Measurements from ENCODE around the gene GRIN2D.

DNA sequence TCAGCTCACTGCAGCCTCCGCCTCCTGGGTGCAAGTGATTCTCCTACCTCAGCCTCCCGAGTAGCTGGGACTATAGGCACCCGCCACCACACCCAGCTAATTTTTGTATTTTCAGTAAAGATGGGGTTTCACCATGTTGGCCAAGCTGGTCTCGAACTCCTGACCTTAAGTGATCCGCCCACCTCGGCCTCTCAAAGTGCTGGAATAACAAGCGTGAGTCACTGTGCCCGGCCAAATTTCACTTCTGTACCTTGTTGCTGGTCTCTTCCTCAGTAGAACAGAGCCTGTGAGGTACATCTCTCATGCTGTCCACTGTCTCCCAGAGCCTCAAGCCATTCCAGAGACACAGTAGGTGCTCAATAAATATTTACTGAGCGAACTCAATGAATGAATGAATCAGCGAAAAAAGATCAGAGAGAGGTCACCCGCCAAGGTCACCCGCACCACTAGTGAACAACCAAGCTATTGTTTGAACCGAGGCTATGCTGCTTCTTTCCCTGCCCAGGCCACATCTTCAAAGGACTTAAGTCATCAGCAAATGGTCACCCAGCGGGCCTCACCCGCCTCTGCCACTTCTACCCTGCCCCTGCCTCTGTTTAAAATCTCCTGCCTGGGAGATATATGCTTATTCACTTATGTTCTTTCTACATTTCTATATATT lies 39.0 kb upstream of the GRIN2D start:
- TF ChIP-seq, protein P1, sequence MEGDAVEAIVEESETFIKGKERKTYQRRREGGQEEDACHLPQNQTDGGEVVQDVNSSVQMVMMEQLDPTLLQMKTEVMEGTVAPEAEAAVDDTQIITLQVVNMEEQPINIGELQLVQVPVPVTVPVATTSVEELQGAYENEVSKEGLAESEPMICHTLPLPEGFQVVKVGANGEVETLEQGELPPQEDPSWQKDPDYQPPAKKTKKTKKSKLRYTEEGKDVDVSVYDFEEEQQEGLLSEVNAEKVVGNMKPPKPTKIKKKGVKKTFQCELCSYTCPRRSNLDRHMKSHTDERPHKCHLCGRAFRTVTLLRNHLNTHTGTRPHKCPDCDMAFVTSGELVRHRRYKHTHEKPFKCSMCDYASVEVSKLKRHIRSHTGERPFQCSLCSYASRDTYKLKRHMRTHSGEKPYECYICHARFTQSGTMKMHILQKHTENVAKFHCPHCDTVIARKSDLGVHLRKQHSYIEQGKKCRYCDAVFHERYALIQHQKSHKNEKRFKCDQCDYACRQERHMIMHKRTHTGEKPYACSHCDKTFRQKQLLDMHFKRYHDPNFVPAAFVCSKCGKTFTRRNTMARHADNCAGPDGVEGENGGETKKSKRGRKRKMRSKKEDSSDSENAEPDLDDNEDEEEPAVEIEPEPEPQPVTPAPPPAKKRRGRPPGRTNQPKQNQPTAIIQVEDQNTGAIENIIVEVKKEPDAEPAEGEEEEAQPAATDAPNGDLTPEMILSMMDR (IDR thresholded peaks at IDR 0.05): no peak
- TF ChIP-seq POLR2A (IDR thresholded peaks at IDR 0.05): no peak
